ENCODE results near the gene IDS.

DNA sequence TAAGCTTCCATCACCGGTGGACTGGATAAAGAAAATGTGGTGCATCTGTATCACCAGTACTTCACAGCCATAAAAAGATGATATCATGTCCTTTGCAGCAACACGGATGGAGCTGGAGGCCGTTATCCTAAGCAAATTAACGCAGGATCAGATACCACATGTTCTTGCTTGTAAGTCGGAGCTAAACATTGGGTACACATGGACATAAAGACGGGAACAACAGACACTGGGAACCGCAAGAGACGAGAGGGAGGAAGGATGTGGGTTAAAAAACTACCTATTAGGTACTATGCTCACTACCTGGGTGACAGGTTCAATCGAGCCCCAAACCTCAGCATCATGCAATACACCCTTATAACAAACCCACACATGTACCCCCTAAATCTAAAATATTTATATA, 16.3 kb upstream of the IDS start:
- TF ChIP-seq CTCF (conservative IDR thresholded peaks at IDR 0.05) (no peak), ZFX (IDR thresholded peaks at IDR 0.05) (no peak)
